Lower leg skin (tissue), 3 donors: ENCODE measurements around the gene CLMP.

Experiments
- CTCF ChIP-seq, 3 donors: fragments of 450-650 bp; IDR thresholded peaks; one replicate each; pipeline ENCODE4 v1.5.1; 2016; ENCODE audit warnings: antibody characterized with exemption in 3 of 3, mild to moderate bottlenecking in 3 of 3, moderate library complexity in 2 of 3
- POLR2A ChIP-seq, 2 donors: fragments of 450-650 bp; IDR thresholded peaks; one replicate each; pipeline ENCODE4 v1.6.1; 2016 to 2017; ENCODE audit warnings: antibody characterized with exemption in 2 of 2, mild to moderate bottlenecking in 1 of 2, moderate library complexity in 1 of 2

- no peak for TF ChIP-seq CTCF (IDR thresholded peaks at IDR 0.05)
- TF ChIP-seq POLR2A (IDR thresholded peaks at IDR 0.05), result no peak
Measured at GRCh38 chr11:123235117-123235655, 40.1 kb upstream of the CLMP start.
